Astrocyte of the cerebellum (primary cell): ENCODE results near the gene TMED3.

Experiments used
- DNase-seq: peaks from one replicate; pipeline ENCODE4 v3.0.0-alpha.2; 2011; ENCODE audit warnings: low read depth
- H3K4me3 ChIP-seq: 2 replicates; pipeline ENCODE4 v1.5.1; 2011; ENCODE audit warnings: mild to moderate bottlenecking, low read depth, low read length, moderate library complexity
- CTCF ChIP-seq: IDR thresholded peaks from 2 replicates; pipeline ENCODE4 v1.5.1; 2012; ENCODE audit warnings: low read length, low read depth, moderate library complexity, mild to moderate bottlenecking; ENCODE audit errors: missing control alignments
- in situ Hi-C: cut with HindIII; loops from 2 replicates; pipeline ENCODE4 v1.10.0; 2017; ENCODE audit warnings: low sequenced_read_pairs

Gene TMED3

GRCh38 chr15:79283252-79284048 lies 27.5 kb upstream of the TMED3 start:
- H3K4me3 ChIP-seq = no peak overlapping the region
- DNase-seq = peak; percentile 11
- no peak for TF ChIP-seq CTCF
- in situ Hi-C loops = no loop called here

- no peak for TF ChIP-seq CTCF
- no peak overlapping the region for H3K4me3 ChIP-seq
- no peak for DNase-seq
- in situ Hi-C loops = no loop called here
Observed at GRCh38 chr15:79290642-79291275, 20.2 kb upstream of the TMED3 start.

- in situ Hi-C loops = no loop called here
- no peak overlapping the region for H3K4me3 ChIP-seq
- no peak for TF ChIP-seq CTCF
- DNase-seq = no peak
Observed at GRCh38 chr15:79292011-79292410, 18.9 kb upstream of the TMED3 start.

GRCh38 chr15:79294075-79294474 lies 16.8 kb upstream of the TMED3 start:
- in situ Hi-C loops = no loop called here
- no peak for TF ChIP-seq CTCF
- H3K4me3 ChIP-seq = no peak overlapping the region
- DNase-seq = no peak

- in situ Hi-C loops = no loop called here
- no peak for DNase-seq
- H3K4me3 ChIP-seq = no peak overlapping the region
- no peak for TF ChIP-seq CTCF
Observed at GRCh38 chr15:79296583-79296982, 14.3 kb upstream of the TMED3 start.

- no peak for DNase-seq
- in situ Hi-C loops = no loop called here
Observed at GRCh38 chr15:79299126-79299840, 11.6 kb upstream of the TMED3 start.

More at GRCh38 chr15:79299126-79299840, 11.6 kb upstream of the TMED3 start:
- no peak for TF ChIP-seq CTCF
- no peak overlapping the region for H3K4me3 ChIP-seq
